HCT116 (cell line): ENCODE measurements around the gene CD8A. TPM values are rescaled to one million over a fixed set of nuclear protein-coding genes. Genes with fewer than 3 reads are reported as not detected.

Source experiments
- ATAC-seq: fragments of 200-7000 bp; cut with Tn5 transposase; 2 replicates; pipeline ENCODE4 v1.9.1; 2020; ENCODE audit warnings: mild to moderate bottlenecking, moderate library complexity
- BruUV-seq: library from RNA; stranded (reverse); fragments of 400-500 nt; replicated peaks from 2 replicates; lab custom pipeline; 2021; lab: Mats Ljungman, UMichigan
- CTCF ChIA-PET: fragments of 300-600 bp; sonication (Branson Sonifier 250); formaldehyde crosslinking; loops from one replicate; lab custom pipeline; 2021; ENCODE audit warnings: antibody characterized with exemption; lab: Charles Lee
- POLR2A ChIA-PET: fragments of 300-600, 350-600 bp; sonication (Branson Sonifier 250); formaldehyde crosslinking; loops from one replicate; lab custom pipeline; 2021; ENCODE audit warnings: antibody characterized with exemption; lab: Charles Lee
- RAD21 ChIA-PET, 2 experiments: fragments of 300-600 bp; sonication (Branson Sonifier 250); formaldehyde crosslinking; loops; one replicate each; lab custom pipeline; 2023; ENCODE audit warnings: low total read pairs in 2 of 2; ENCODE audit not compliant: uncharacterized antibody in 2 of 2, unreplicated experiment in 2 of 2, low non-redundant PET in 1 of 2; lab: Charles Lee
- DNase-seq: peaks from one replicate; pipeline ENCODE4 v3.0.0-alpha.2; 2010; ENCODE audit warnings: low read depth, low spot score
- H2AFZ ChIP-seq: fragments of 200-600 bp; shearing (Covaris generic), sonication (generic); 2 replicates; pipeline ENCODE4 v1.6.1; 2017; ENCODE audit warnings: low read depth, mixed run types, mixed read lengths, antibody characterized with exemption, low read length; ENCODE audit not compliant: poor library complexity, severe bottlenecking
- H3K27ac ChIP-seq: 2 replicates; pipeline ENCODE4 v1.5.1; 2012; ENCODE audit warnings: low read depth, low read length
- H3K27me3 ChIP-seq: fragments of 200-600 bp; sonication (generic); 2 replicates; pipeline ENCODE4 v1.6.1; 2016; ENCODE audit warnings: mixed run types, low read length, mixed read lengths; ENCODE audit not compliant: insufficient read depth
- H3K36me3 ChIP-seq, 2 experiments: fragments of 200-500 bp in 1 of 2; fragments of 200-600 bp in 1 of 2; sonication (Bioruptor generic) in 1 of 2; sonication (generic) in 1 of 2; 2 replicates each; pipeline versions ENCODE4 v1.5.1 to v1.6.1; 2014 to 2016; ENCODE audit warnings: low read length in 2 of 2, inconsistent platforms in 1 of 2, mixed read lengths in 1 of 2, mixed run types in 1 of 2; ENCODE audit not compliant: insufficient read depth in 2 of 2, control insufficient read depth in 1 of 2
- H3K4me1 ChIP-seq, 2 experiments: fragments of 200-600 bp in 1 of 2; sonication (generic) in 1 of 2; 2 replicates each; pipeline versions ENCODE4 v1.5.1 to v1.6.1; 2012 to 2017; ENCODE audit warnings: low read length in 2 of 2, inconsistent platforms in 1 of 2, mild to moderate bottlenecking in 1 of 2, mixed read lengths in 1 of 2, mixed run types in 1 of 2, moderate library complexity in 1 of 2; ENCODE audit not compliant: insufficient read depth in 2 of 2, control insufficient read depth in 1 of 2
- H3K4me2 ChIP-seq: fragments of 200-600 bp; sonication (generic); 2 replicates; pipeline ENCODE4 v1.6.1; 2017; ENCODE audit warnings: mixed run types, low read length, mixed read lengths
- H3K4me3 ChIP-seq, 2 experiments: fragments of 200-600 bp in 1 of 2; sonication (generic) in 1 of 2; replicated peaks in 1 of 2; 2 replicates each; pipeline ENCODE4 v1.5.1; 2011 to 2016; ENCODE audit warnings: low read length in 2 of 2, control low read depth in 1 of 2, low read depth in 1 of 2, mild to moderate bottlenecking in 1 of 2, mixed read lengths in 1 of 2, mixed run types in 1 of 2
- H3K79me2 ChIP-seq: fragments of 200-600 bp; sonication (generic); 2 replicates; pipeline ENCODE4 v1.6.1; 2017; ENCODE audit warnings: mild to moderate bottlenecking, mixed run types, low read length, moderate library complexity, mixed read lengths; ENCODE audit not compliant: insufficient read depth
- H3K9ac ChIP-seq: fragments of 200-600 bp; sonication (generic); 2 replicates; pipeline ENCODE4 v1.6.1; 2016; ENCODE audit warnings: low read length, mixed read lengths
- H3K9me2 ChIP-seq: fragments of 200-600 bp; sonication (generic), shearing (Covaris generic); 2 replicates; pipeline ENCODE4 v1.6.1; 2017; ENCODE audit warnings: mixed run types, mild to moderate bottlenecking, moderate library complexity; ENCODE audit not compliant: insufficient read depth
- H3K9me3 ChIP-seq, 2 experiments: fragments of 200-500 bp in 1 of 2; fragments of 200-600 bp in 1 of 2; sonication (Bioruptor generic) in 1 of 2; sonication (generic) in 1 of 2; 2 replicates each; pipeline ENCODE4 v1.6.1; 2014 to 2017; ENCODE audit warnings: low read length in 2 of 2, mixed read lengths in 2 of 2, inconsistent platforms in 1 of 2, low read depth in 1 of 2, mild to moderate bottlenecking in 1 of 2, mixed run types in 1 of 2, moderate library complexity in 1 of 2; ENCODE audit not compliant: control insufficient read depth in 1 of 2, insufficient read depth in 1 of 2
- H4K20me1 ChIP-seq: fragments of 200-600 bp; sonication (generic), shearing (Covaris generic); 2 replicates; pipeline ENCODE4 v1.6.1; 2017; ENCODE audit warnings: mixed run types, mild to moderate bottlenecking, moderate library complexity; ENCODE audit not compliant: insufficient read depth
- CBX3 ChIP-seq: IDR thresholded peaks from 2 replicates; pipeline ENCODE4 v1.6.1; 2012; ENCODE audit warnings: low read depth
- CEBPB ChIP-seq: IDR thresholded peaks from 2 replicates; pipeline ENCODE4 v1.6.1; 2012; ENCODE audit warnings: low read depth
- EZH2 ChIP-seq: fragments of 200-600 bp; sonication (generic); IDR thresholded peaks from 2 replicates; pipeline ENCODE4 v1.6.1; 2017; ENCODE audit warnings: antibody characterized with exemption, mixed run types
- JUND ChIP-seq: IDR thresholded peaks from 2 replicates; pipeline ENCODE4 v1.6.1; 2012
- POLR2A ChIP-seq: IDR thresholded peaks from 2 replicates; pipeline ENCODE4 v1.7.0; 2011; ENCODE audit warnings: borderline replicate concordance; ENCODE audit not compliant: insufficient read depth, insufficient read length; ENCODE audit errors: extremely low read depth
- RAD21 ChIP-seq: IDR thresholded peaks from 2 replicates; pipeline ENCODE4 v1.6.1; 2012; ENCODE audit warnings: low read depth, mild to moderate bottlenecking
- SIN3A ChIP-seq: IDR thresholded peaks from 2 replicates; pipeline ENCODE4 v1.6.1; 2012; ENCODE audit warnings: low read depth
- SRF ChIP-seq: IDR thresholded peaks from 2 replicates; pipeline ENCODE4 v1.6.1; 2012; ENCODE audit warnings: low read depth
- TCF7L2 ChIP-seq: IDR thresholded peaks from 2 replicates; pipeline ENCODE4 v1.7.0; 2011; ENCODE audit warnings: borderline replicate concordance, inconsistent platforms; ENCODE audit not compliant: insufficient read depth, insufficient read length; ENCODE audit errors: extremely low read depth
- intact Hi-C: fragments of 100-400 bp; cut with micrococcal nuclease; formaldehyde crosslinking; loops from 2 replicates; pipeline ENCODE4 v1.10.0; 2022
- total RNA-seq: library from RNA; stranded (reverse); gene quantifications from one replicate; pipeline ENCODE4 v1.2.1, GENCODE V29; 2021; ENCODE audit not compliant: unreplicated experiment
- TF ChIP-seq, protein P1 (sequence below), 3 experiments: fragments of 200-600 bp in 1 of 3; sonication (generic) in 1 of 3; IDR thresholded peaks in 2 of 3; conservative IDR thresholded peaks in 1 of 3; 2 replicates each; pipeline ENCODE4 v1.5.1; 2012 to 2017; ENCODE audit warnings: low read depth in 2 of 3, low read length in 2 of 3, antibody characterized with exemption in 1 of 3, borderline replicate concordance in 1 of 3, control low read depth in 1 of 3, mild to moderate bottlenecking in 1 of 3, mixed read lengths in 1 of 3, mixed run types in 1 of 3, moderate library complexity in 1 of 3; ENCODE audit not compliant: insufficient read depth in 1 of 3
- TF ChIP-seq, protein P2 (sequence below): IDR thresholded peaks from 2 replicates; pipeline ENCODE4 v1.6.1; 2012
- TF ChIP-seq, protein P3 (sequence below): IDR thresholded peaks from 2 replicates; pipeline ENCODE4 v1.6.1; 2012

The CD8A gene
- total RNA-seq, 1 experiment from 2014 or later: 0.76 TPM

DNA sequence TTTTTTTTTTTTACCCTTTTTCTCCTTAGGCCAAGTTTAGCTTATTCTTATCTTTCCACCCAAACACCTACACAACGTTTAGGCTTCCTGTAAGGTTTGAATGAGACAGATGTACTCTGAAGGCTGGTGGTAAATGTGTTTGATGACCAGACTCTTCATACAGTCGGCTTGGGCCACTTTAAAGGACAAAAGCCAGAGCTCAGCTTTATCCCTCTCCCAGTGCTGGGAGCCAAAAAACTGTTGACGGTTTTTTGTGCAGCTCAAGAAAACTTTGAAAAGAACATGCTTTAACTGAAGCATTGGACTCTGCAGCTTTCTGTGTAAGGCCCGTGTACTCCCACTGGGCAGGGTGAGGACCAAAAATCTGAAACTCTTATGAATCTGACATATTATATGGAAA lies 15.4 kb downstream of the CD8A start:
- no peak overlapping the region for H2AFZ ChIP-seq
- intact Hi-C loops: no loop called here
- H3K9ac ChIP-seq: no peak overlapping the region
- no peaks in the 10 kb centered on the region for H3K4me1 ChIP-seq
- CTCF ChIA-PET: no interaction called here
- RAD21 ChIA-PET: no interaction called here
- ATAC-seq (no peak), DNase-seq (no peak)
- H3K79me2 ChIP-seq: no peaks in the 10 kb centered on the region
- no peaks in the 10 kb centered on the region for H3K9me2 ChIP-seq
- H4K20me1 ChIP-seq: no peaks in the 10 kb centered on the region
- BruUV-seq: TSS peak; percentile 5
- no peak overlapping the region for H3K4me3 ChIP-seq
- TF ChIP-seq, protein P1, sequence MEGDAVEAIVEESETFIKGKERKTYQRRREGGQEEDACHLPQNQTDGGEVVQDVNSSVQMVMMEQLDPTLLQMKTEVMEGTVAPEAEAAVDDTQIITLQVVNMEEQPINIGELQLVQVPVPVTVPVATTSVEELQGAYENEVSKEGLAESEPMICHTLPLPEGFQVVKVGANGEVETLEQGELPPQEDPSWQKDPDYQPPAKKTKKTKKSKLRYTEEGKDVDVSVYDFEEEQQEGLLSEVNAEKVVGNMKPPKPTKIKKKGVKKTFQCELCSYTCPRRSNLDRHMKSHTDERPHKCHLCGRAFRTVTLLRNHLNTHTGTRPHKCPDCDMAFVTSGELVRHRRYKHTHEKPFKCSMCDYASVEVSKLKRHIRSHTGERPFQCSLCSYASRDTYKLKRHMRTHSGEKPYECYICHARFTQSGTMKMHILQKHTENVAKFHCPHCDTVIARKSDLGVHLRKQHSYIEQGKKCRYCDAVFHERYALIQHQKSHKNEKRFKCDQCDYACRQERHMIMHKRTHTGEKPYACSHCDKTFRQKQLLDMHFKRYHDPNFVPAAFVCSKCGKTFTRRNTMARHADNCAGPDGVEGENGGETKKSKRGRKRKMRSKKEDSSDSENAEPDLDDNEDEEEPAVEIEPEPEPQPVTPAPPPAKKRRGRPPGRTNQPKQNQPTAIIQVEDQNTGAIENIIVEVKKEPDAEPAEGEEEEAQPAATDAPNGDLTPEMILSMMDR (IDR thresholded peaks at IDR 0.05 in 2 of 3, conservative IDR thresholded peaks at IDR 0.05 in 1 of 3; ENCODE audit: borderline replicate concordance in 1 of 3, insufficient read depth in 1 of 3, low read depth in 2 of 3, low read length in 2 of 3): no peak
- TF ChIP-seq, protein P2, sequence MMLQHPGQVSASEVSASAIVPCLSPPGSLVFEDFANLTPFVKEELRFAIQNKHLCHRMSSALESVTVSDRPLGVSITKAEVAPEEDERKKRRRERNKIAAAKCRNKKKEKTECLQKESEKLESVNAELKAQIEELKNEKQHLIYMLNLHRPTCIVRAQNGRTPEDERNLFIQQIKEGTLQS: no peak
- TF ChIP-seq JUND (no peak), CEBPB (no peak), CBX3 (no peak), SRF (no peak), RAD21 (no peak), SIN3A (no peak), POLR2A (no peak), TCF7L2 (no peak), EZH2 (no peak)
- TF ChIP-seq, protein P3, sequence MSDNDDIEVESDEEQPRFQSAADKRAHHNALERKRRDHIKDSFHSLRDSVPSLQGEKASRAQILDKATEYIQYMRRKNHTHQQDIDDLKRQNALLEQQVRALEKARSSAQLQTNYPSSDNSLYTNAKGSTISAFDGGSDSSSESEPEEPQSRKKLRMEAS: no peak
- POLR2A ChIA-PET: no interaction called here
- H3K27ac ChIP-seq: no peak overlapping the region
- peaks cover 8 to 20% of the 10 kb centered on the region in 2 experiments; a peak in 3 of 4 replicates for H3K36me3 ChIP-seq
- no peaks in the 10 kb centered on the region for H3K9me3 ChIP-seq
- no peak overlapping the region for H3K4me2 ChIP-seq
- no peaks in the 10 kb centered on the region for H3K27me3 ChIP-seq
